Activated CD4-positive, alpha-beta T cell treated with anti-CD3 and anti-CD28 coated beads, Interleukin-2, amount 50 U/mL, for 4 hours (primary cell): ENCODE results near the gene PRICKLE4.

Source experiments
- DNase-seq, 2 experiments: peaks; one replicate each; pipeline ENCODE4 v3.0.0-alpha.2; 2020

The PRICKLE4 gene

GRCh38 chr6:41774841-41775240 is 5.7 kb upstream of the PRICKLE4 start:
- DNase-seq: no peak

GRCh38 chr6:41775293-41775882 is 5.2 kb upstream of the PRICKLE4 start:
- DNase-seq: no peak

- no peak for DNase-seq
Measured at GRCh38 chr6:41777551-41778285, 2.9 kb upstream of the PRICKLE4 start.

- no peak for DNase-seq
Measured at GRCh38 chr6:41778895-41779294, 1.7 kb upstream of the PRICKLE4 start.

- DNase-seq: no peak
Measured at GRCh38 chr6:41779336-41779735, 1.2 kb upstream of the PRICKLE4 start.

- peak; percentile 99 for DNase-seq
Measured at GRCh38 chr6:41779788-41780550, 613 bp upstream of the PRICKLE4 start, which contains the start of gene FRS3. TSS of gene FRS3 (minus strand) at chr6:41779900. CDS start at chr6:41776987, 2,913 bp downstream.

GRCh38 chr6:41781366-41781730 is 766 bp downstream of the PRICKLE4 start:
- DNase-seq: no peak

- no peak for DNase-seq
Measured at GRCh38 chr6:41783106-41783780, 2.7 kb downstream of the PRICKLE4 start.

- no peak for DNase-seq
Measured at GRCh38 chr6:41784581-41785171, 4.1 kb downstream of the PRICKLE4 start.

- no peak for DNase-seq
Measured at GRCh38 chr6:41785254-41785653, 4.7 kb downstream of the PRICKLE4 start.

- no peak for DNase-seq
Measured at GRCh38 chr6:41785689-41786450, 5.3 kb downstream of the PRICKLE4 start.

- DNase-seq: peak; percentile 82 to 84
Measured at GRCh38 chr6:41786451-41787218, 6.1 kb downstream of the PRICKLE4 start.

- DNase-seq: peak; percentile 93 to 94
Measured at GRCh38 chr6:41787219-41787917, 6.8 kb downstream of the PRICKLE4 start, which contains the start of gene TOMM6. TSS of gene TOMM6 (plus strand) at chr6:41787694. CDS start at chr6:41787698, 4 bp downstream.

- DNase-seq: no peak
Measured at GRCh38 chr6:41789390-41789724, 8.8 kb downstream of the PRICKLE4 start.

GRCh38 chr6:41790045-41790444 is 9.5 kb downstream of the PRICKLE4 start:
- no peak for DNase-seq

- no peak for DNase-seq
Measured at GRCh38 chr6:41791305-41791704, 10.7 kb downstream of the PRICKLE4 start.

GRCh38 chr6:41791984-41792383 is 11.4 kb downstream of the PRICKLE4 start:
- DNase-seq: no peak

- DNase-seq: no peak
Measured at GRCh38 chr6:41796474-41796873, 15.9 kb downstream of the PRICKLE4 start.

GRCh38 chr6:41798901-41799558 is 18.4 kb downstream of the PRICKLE4 start:
- no peak for DNase-seq

GRCh38 chr6:41799559-41799911 is 19.0 kb downstream of the PRICKLE4 start:
- DNase-seq: no peak
